GDM1 (cell line): ENCODE results near the gene PRDX4.
"Not testable (repeated sequence)": the region's sequence is repeated elsewhere in the genome, so short reads cannot be mapped to it uniquely, and the experiment has no call there.

Source experiments
- DNase-seq: peaks from one replicate; lab custom pipeline; 2025; lab: John Stamatoyannopoulos, UW

PRDX4 gene

DNA sequence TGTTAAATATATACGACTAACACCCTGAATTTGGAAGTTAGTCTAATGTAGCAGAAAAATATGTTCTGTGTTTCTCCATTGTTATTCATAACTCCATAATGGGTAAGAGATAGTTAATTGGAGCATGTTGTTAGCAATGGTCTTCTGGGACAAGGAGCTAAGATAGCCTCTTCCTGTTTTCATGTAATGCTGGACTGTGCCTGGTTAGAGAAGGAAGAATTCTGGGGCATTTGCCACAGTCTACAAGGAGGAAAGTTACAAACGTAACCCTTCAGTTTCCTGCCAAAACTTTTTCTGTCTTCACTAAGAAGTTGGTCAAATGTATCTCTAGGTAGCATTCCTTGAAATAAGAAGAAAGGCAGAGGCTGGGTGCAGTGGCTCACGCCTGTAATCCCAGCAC is 5.8 kb downstream of the PRDX4 start:
- no peak for DNase-seq

DNA sequence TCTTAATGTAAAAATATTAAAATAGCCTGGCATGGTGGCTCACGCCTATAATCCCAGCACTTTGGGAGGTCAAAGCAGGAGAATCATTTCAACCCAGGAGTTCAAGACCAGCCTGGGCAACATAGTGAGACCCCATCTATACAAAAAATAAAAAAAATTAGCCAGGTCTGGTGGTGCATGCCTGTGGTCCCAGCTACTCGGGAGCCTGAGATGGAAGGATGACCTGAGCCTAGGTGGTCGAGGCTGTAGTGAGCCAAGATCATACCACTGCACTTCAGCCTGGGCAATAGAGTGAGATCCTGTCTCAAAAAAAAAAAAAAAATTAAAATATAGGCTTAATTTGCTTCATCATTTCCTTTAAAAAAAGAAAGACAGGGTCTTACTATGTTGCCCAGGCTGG is 9.2 kb downstream of the PRDX4 start:
- not testable (repeated sequence) for DNase-seq

DNA sequence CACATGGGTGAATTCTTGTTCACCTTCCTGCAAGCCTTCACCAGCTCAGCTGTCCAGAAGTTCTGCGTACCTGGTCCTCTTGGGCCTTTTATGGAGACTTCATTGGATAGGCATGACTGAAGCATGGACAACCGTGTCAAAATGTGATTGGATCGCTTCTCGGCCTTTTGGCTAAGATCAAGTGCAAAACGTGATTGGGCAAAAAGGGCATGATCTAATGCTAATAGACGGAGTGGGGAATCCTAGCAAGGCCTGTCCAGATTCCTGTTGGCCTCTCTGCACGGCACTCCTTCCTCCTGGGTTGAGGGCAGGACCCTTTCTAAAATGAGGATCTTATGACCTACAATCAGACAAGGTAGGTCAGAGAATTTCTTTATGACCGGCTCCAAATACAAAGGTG is 24.9 kb downstream of the PRDX4 start:
- no peak for DNase-seq

DNA sequence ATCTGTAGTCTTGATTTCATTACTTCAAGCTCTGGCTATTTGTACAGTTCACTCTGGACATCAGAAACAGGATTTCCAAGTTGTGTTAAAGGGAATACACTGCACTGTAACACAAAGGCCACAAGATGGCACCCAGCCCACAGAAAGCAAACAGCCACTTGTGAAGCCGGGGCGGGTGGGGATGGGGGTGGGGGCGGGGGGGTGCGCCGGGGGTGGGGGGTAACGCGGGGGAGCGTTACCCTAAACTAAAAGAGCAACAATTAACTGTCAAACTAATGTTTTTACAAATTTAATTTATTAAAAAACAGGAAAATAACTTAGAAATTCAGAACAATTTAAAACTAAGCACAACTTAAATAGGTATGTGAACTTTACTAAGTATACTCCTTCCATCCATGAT is 27.3 kb downstream of the PRDX4 start:
- DNase-seq: peak; percentile 3

DNA sequence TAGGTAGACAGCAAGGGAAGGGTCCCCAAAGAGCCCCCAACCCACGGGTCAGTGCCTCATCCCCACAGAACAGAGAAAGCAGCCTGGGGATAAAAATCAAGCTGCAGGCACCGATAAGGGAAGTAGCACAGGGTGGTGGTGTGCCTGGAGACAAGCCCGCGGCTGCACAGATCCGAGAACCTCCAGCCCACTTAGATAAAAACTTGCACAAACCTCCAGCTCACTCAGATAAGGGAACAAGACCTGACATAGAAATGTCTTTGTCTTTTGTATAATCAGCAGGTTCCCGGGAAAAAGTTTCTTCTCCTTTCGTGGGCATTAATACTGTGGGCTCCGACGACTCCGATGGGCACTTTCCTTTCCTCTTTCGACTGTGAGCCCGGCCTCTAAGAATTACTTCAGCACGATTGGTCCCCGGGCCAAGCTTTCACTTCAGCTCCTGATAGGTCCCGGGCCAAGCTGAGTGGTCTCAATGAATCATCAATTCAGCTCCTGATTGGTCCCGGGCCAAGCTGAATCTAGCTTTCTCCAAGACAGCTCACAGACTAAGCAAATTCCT is 32.4 kb downstream of the PRDX4 start:
- peak; percentile 37 for DNase-seq

DNA sequence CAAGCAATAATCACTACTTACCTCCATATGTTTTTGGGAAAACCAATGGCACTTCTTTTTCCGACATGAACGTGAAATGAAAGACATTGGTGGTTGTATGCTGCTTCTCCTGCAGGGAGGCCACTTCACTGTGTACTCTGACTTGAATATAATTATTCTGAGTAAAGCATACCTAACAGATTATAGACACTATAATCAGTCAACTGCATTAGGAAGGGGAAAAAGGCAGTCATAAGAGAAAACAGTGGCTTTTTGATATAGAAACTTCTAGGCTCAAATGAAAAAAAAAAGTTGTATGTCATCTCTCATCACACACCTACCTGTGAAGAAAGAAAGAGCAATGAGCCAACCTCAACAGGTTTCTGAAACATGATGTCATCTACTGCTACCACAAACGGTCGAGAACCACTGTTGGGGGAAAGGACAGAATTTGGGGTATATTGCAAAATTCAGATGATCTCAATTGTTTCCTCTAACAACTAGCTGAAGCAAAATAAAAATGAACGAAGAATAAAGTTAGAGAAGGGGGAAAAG is 37.4 kb downstream of the PRDX4 start:
- no peak for DNase-seq

DNA sequence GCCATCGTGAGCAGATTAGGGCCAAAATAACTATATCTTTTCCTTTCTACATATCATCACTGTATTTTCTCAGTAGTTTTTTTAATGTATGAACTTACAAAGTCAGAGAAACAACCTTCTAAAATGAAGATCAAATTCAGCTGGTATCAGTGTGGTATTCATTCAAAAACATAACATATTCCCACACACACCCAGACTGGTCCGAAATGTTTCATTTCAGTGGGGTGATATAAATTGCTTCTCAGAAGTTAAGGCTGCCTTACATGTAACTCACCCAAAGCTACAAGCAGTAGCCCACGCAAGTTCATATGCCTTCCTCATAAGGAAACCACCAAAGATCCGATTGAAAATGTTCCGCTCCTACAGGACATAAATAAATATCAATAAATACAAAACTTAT is 37.9 kb downstream of the PRDX4 start:
- no peak for DNase-seq

DNA sequence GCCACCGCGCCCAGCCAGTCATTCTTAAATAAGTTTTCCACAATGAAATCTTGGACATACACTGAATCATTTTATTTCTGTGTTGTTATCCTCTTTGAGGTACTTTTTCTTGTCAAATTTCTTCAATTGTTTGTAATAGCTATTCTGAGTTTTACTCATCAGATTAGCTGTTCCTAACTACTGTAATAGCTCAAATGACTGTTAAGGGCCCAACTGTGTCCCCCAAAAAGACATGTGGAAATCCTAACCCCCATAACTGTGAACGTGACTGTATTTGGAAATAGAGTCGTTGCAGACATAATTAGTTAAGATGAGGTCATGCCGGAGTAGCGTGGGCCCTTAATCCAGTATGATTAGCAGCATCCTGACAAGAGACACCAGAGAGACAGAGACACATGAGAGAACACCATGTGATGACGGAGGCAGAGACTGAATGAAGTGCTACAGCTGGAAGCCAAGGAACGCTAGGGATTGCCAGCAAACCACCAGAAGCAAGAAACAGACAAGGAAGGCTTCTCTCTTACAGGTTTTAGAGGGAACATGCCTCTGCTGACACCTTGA is 52.9 kb downstream of the PRDX4 start:
- DNase-seq: no peak

DNA sequence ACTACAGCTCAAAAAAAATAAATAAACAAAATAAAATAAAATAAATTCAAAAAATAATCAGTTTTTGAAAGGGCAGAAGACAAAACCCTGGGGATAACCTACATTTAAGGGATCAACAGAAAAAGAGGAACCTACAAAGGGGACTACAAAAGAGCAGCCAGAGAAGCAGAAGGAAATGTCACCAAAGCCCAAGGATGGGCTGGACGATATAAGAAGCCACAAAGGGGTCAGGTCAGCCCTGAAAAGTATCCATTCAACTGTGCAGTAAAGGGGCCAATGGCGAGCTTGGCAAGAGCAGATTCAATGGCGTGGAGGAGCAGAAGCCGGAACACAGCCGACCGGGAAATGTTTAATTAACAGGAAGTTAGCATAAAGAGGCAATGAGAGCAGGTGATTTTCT is 58.9 kb downstream of the PRDX4 start:
- peak; percentile 48 for DNase-seq

DNA sequence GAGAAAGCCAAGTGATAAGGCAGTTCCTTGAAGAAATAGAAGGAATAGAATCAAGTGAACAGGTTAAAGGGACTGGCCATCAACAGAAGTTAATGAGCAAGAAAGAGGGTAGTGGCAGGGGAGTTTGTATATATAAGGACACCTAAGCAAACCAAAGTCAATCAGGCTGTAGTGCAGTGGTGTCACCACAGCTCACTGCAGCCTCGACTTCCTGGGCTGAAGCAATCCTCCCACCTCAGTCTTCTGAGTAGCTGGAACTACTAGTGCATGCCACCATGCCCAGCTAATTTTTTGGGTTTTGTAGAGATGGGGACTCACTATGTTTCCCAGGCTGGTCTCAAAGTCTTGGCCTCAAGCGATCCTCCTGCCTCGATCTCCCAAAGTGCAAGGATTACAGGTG is 59.9 kb downstream of the PRDX4 start:
- DNase-seq: no peak

DNA sequence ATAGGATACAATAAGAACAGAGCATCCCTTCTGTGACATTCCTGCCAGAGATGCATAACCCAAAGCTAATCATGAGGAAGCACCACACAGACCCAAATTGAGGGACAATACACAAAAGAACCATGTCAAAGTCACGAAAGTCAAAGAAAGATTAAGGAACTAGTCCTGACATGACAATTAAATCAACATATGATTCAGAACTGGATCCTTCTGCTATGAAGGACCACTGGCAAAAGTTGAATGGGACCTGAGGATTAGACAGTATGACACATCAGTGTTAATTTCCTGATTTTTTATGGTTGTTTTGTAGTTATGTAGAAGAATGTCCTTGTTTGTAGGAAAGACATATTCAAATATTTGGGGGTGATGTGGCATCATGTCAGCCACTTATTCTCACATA is 61.9 kb downstream of the PRDX4 start:
- no peak for DNase-seq

DNA sequence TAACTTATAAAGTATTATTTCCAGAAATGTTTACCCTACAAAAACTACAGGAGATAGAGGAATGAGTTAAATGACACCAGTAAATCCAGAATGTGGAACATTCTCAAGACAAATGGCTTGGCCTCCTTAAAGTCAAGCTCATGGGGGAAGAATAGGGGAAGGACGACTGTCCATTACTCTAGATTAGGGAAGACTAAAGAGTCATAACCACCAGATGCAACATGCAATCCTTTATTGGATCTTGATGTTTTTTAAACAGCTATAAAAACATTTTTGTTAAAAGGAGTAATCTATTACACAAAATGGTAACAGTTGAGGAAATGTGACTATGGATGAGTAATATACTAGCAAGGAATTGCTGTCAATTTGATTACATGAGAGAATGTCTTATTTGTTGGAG is 64.7 kb downstream of the PRDX4 start:
- DNase-seq: no peak

DNA sequence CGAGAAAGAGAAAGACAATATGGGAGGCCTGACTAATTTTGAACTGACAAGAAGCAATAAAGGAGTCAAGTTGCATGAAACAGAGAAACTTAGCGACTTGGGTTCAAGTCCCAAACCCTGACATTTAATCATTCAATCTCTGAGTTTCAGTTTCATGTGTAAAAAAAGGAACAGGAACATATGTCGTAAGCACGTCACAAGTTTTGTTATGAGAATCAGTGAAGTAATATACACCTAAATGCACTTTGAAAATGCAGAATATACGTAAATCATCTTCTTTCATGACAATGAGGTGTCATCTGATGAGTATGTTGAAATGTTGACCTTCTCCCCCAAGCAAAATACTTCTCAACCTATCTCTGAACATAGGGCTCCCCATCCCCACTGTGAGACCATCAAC is 65.4 kb downstream of the PRDX4 start:
- DNase-seq: no peak
